HepG2 (cell line): Measurements from ENCODE around the gene GIN1. TPM values are rescaled to one million over a fixed set of nuclear protein-coding genes. Genes with fewer than 3 reads are reported as not detected.

Experiments
- ATAC-seq: fragments of 200-7000 bp; cut with Tn5 transposase; 3 replicates; pipeline ENCODE4 v1.9.1; 2020; ENCODE audit warnings: mild to moderate bottlenecking, moderate library complexity
- Bru-seq: library from RNA; stranded (reverse); fragments of 400-500 nt; gene quantifications from one replicate; lab custom pipeline; 2021; lab: Mats Ljungman, UMichigan
- BruChase-seq, 2 experiments: library from RNA; stranded (reverse); fragments of 400-500 nt; gene quantifications; one replicate each; lab custom pipeline; 2021; lab: Mats Ljungman, UMichigan
- BruUV-seq: library from RNA; stranded (reverse); fragments of 400-500 nt; replicated peaks from 2 replicates; lab custom pipeline; 2021; lab: Mats Ljungman, UMichigan
- CTCF ChIA-PET: fragments of 300-600 bp; formaldehyde crosslinking; extraction: SDS; loops from one replicate; lab custom pipeline; 2021; ENCODE audit warnings: low total read pairs, inconsistent platforms, low intra/inter-chr PET ratio; lab: Yijun Ruan, JAX
- POLR2A ChIA-PET: fragments of 350-600 bp; sonication (Branson Sonifier 250); formaldehyde crosslinking; loops from one replicate; lab custom pipeline; 2020; ENCODE audit warnings: antibody characterized with exemption, inconsistent platforms; lab: Yijun Ruan, JAX
- DNase-seq: peaks from one replicate; pipeline ENCODE4 v3.0.0-alpha.2; 2015; ENCODE audit warnings: low spot score
- FAIRE-seq: peaks from 3 replicates; lab custom pipeline; 2011; peaks lifted over from hg19 to GRCh38; lab: Jason Lieb, UNC
- H2AFZ ChIP-seq: one replicate; pipeline ENCODE4 v1.6.1; 2011; ENCODE audit warnings: low read length, inconsistent platforms
- H3K27ac ChIP-seq: fragments of 300-600 bp; 3 replicates; pipeline ENCODE4 v1.8.0; 2011; ENCODE audit warnings: mixed run types, mild to moderate bottlenecking, mixed read lengths, low read length, inconsistent platforms; ENCODE audit not compliant: insufficient read depth; ENCODE audit errors: extremely low read length
- H3K27me3 ChIP-seq, 2 experiments: fragments of 200-600 bp in 1 of 2; 2 replicates in 1 of 2; 3 replicates in 1 of 2; pipeline versions ENCODE4 v1.6.0 to v1.8.0; 2011; ENCODE audit warnings: low read length in 2 of 2, mild to moderate bottlenecking in 2 of 2, moderate library complexity in 2 of 2, inconsistent platforms in 1 of 2; ENCODE audit not compliant: insufficient read depth in 2 of 2, control insufficient read depth in 1 of 2
- H3K36me3 ChIP-seq, 2 experiments: fragments of 200-600 bp in 1 of 2; replicated peaks in 1 of 2; 2 replicates in 1 of 2; 3 replicates in 1 of 2; pipeline versions ENCODE4 v1.5.1 to v1.8.0; 2011; ENCODE audit warnings: low read length in 2 of 2, inconsistent platforms in 1 of 2; ENCODE audit not compliant: insufficient read depth in 2 of 2, control insufficient read depth in 1 of 2
- H3K4me1 ChIP-seq: 2 replicates; pipeline ENCODE4 v1.5.1; 2012; ENCODE audit warnings: low read length, inconsistent platforms; ENCODE audit not compliant: insufficient read depth
- H3K4me2 ChIP-seq: 2 replicates; pipeline ENCODE4 v1.6.0; 2011; ENCODE audit warnings: low read depth, low read length, inconsistent platforms
- H3K4me3 ChIP-seq, 3 experiments: fragments of 200-600 bp in 1 of 3; sonication (generic), shearing (Covaris generic) in 1 of 3; replicated peaks in 1 of 3; 2 replicates each; pipeline ENCODE4 v1.5.1; 2011 to 2016; ENCODE audit warnings: low read length in 3 of 3, inconsistent platforms in 2 of 3, low read depth in 2 of 3, mild to moderate bottlenecking in 2 of 3, control low read depth in 1 of 3, mixed read lengths in 1 of 3; ENCODE audit not compliant: insufficient read depth in 1 of 3
- H3K79me2 ChIP-seq: one replicate; pipeline ENCODE4 v1.6.1; 2011; ENCODE audit warnings: low read length, inconsistent platforms; ENCODE audit not compliant: insufficient read depth
- H3K9ac ChIP-seq: 2 replicates; pipeline ENCODE4 v1.6.0; 2011; ENCODE audit warnings: mild to moderate bottlenecking, low read depth, low read length, inconsistent platforms; ENCODE audit not compliant: insufficient read depth
- H3K9me3 ChIP-seq: 2 replicates; pipeline ENCODE4 v1.5.1; 2012; ENCODE audit warnings: mild to moderate bottlenecking, low read length
- H4K20me1 ChIP-seq: 2 replicates; pipeline ENCODE4 v1.6.0; 2011; ENCODE audit warnings: inconsistent platforms, mild to moderate bottlenecking, low read length, moderate library complexity; ENCODE audit not compliant: insufficient read depth
- CEBPG ChIP-seq: IDR thresholded peaks from 2 replicates; pipeline ENCODE4 v1.6.1; 2016
- SP1 ChIP-seq, 2 experiments: fragments of 450-650 bp in 1 of 2; sonication (generic) in 1 of 2; formaldehyde crosslinking in 1 of 2; IDR thresholded peaks; 2 replicates each; pipeline versions ENCODE4 v1.4.0 to v1.6.1; 2016 to 2020; ENCODE audit warnings: missing genetic modification reagents in 1 of 2
- ZNF329 ChIP-seq: sonication (generic); formaldehyde crosslinking; IDR thresholded peaks from 2 replicates; pipeline ENCODE4 v1.9.0; 2021; ENCODE audit warnings: low read depth, mild to moderate bottlenecking, missing genetic modification reagents
- ZNF335 ChIP-seq: sonication (generic); formaldehyde crosslinking; IDR thresholded peaks from 2 replicates; pipeline ENCODE4 v1.4.0; 2020; ENCODE audit warnings: missing genetic modification reagents
- ZNF644 ChIP-seq: IDR thresholded peaks from 2 replicates; pipeline ENCODE4 v1.6.1; 2016; ENCODE audit warnings: low read depth
- ZNF773 ChIP-seq: sonication (generic); formaldehyde crosslinking; IDR thresholded peaks from 2 replicates; pipeline ENCODE4 v1.4.0; 2020; ENCODE audit warnings: missing genetic modification reagents, borderline replicate concordance
- WGBS: methylation state at CpG from one replicate; pipeline ENCODE4 v1.1.6; 2017; ENCODE audit warnings: low lambda C conversion rate; 5-methylcytosine and 5-hydroxymethylcytosine counted together
- in situ Hi-C: cut with HindIII; loops from 2 replicates; pipeline ENCODE4 v1.10.0; 2017; ENCODE audit warnings: low pct_unique_long_range_greater_than_20kb; ENCODE audit not compliant: extremely low pct_ligation_motif_present
- intact Hi-C: fragments of 100-400 bp; cut with micrococcal nuclease; formaldehyde crosslinking; loops from one replicate; pipeline ENCODE4 v1.10.0; 2022; ENCODE audit not compliant: unreplicated experiment
- long read RNA-seq, 2 experiments: library from RNA in 1 of 2; library from polyadenylated mRNA in 1 of 2; stranded (forward) in 1 of 2; unstranded in 1 of 2; transcript quantifications; one replicate each; pipeline ENCODE4 v2.0.0, GENCODE V29; 2019 to 2022
- polyA minus RNA-seq, 3 experiments: library from RNA; depleted of rRNA, polyadenylated mRNA; stranded (reverse); fragments of >200 nt; gene quantifications; 2 replicates each; pipeline ENCODE4 v1.2.3, GENCODE V29; 2011; ENCODE audit warnings: low replicate concordance in 1 of 3
- polyA plus RNA-seq, 8 experiments: library from polyadenylated mRNA; depleted of rRNA in 3 of 8; stranded (reverse) in 7 of 8; unstranded in 1 of 8; fragments of >200 nt; fragmentation: Illumina TruSeq in 4 of 8; extraction: Trizol in 4 of 8; gene quantifications; 2 replicates each; pipeline versions ENCODE4 v1.2.1 to v1.2.3, GENCODE V29; 2011 to 2016; ENCODE audit warnings: low read depth in 4 of 8, missing spikeins in 1 of 8, mixed read lengths in 1 of 8; ENCODE audit not compliant: insufficient read depth in 1 of 8
- total RNA-seq, 5 experiments: library from RNA; depleted of rRNA; stranded (reverse); fragments of >200 nt; fragmentation: Illumina TruSeq; extraction: Trizol; gene quantifications; 2 replicates each; pipeline ENCODE4 v1.2.3, GENCODE V29; 2016; ENCODE audit warnings: low read depth in 1 of 5
- TF ChIP-seq, protein P1 (sequence below): sonication (generic); formaldehyde crosslinking; IDR thresholded peaks from 2 replicates; pipeline ENCODE4 v1.4.0; 2020; ENCODE audit warnings: missing genetic modification reagents
- TF ChIP-seq, protein P2 (sequence below): sonication (generic); formaldehyde crosslinking; IDR thresholded peaks from 2 replicates; pipeline ENCODE4 v1.5.0; 2020; ENCODE audit warnings: mild to moderate bottlenecking, missing genetic modification reagents

Gene GIN1, protein sequence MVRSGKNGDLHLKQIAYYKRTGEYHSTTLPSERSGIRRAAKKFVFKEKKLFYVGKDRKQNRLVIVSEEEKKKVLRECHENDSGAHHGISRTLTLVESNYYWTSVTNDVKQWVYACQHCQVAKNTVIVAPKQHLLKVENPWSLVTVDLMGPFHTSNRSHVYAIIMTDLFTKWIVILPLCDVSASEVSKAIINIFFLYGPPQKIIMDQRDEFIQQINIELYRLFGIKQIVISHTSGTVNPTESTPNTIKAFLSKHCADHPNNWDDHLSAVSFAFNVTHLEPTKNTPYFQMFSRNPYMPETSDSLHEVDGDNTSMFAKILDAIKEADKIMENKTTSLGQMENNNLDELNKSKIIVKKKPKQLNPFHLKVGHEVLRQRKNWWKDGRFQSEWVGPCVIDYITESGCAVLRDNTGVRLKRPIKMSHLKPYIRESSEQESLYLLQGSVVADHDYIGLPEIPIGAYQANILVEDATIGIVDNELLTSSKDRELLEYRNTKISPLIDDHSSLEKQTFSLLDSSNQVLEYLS
- 7.7 and 9.5 TPM in 2 replicates for total RNA-seq (2016; rRNA removed; fragmentation: Illumina TruSeq; extraction: Trizol)
- total RNA-seq (2016; cell fraction: cytosol; rRNA removed; fragmentation: Illumina TruSeq; extraction: Trizol; ENCODE audit: low read depth) = 2.7 and 3.1 TPM in 2 replicates
- total RNA-seq (2016; cell fraction: insoluble cytoplasmic fraction; rRNA removed; fragmentation: Illumina TruSeq; extraction: Trizol) = 6.9 and 9.0 TPM in 2 replicates
- 2.7 and 3.4 TPM in 2 replicates for total RNA-seq (2016; cell fraction: membrane; rRNA removed; fragmentation: Illumina TruSeq; extraction: Trizol)
- total RNA-seq (2016; cell fraction: nucleus; rRNA removed; fragmentation: Illumina TruSeq; extraction: Trizol) = 10.8 and 11.6 TPM in 2 replicates
- 1.7 and 2.3 TPM in 2 replicates for polyA plus RNA-seq (2011; rRNA removed)
- 0.86 and 1.2 TPM in 2 replicates for polyA plus RNA-seq (2011; cell fraction: cytosol; rRNA removed)
- 0.88 and 1.8 TPM in 2 replicates for polyA plus RNA-seq (2011; cell fraction: nucleus; rRNA removed)
- 3.5 and 4.0 TPM in 2 replicates for polyA plus RNA-seq (2012)
- polyA plus RNA-seq (2016; cell fraction: cytosol; fragmentation: Illumina TruSeq; extraction: Trizol; ENCODE audit: low read depth) = 0.50 and 0.83 TPM in 2 replicates
- 5.7 and 7.4 TPM in 2 replicates for polyA plus RNA-seq (2016; cell fraction: insoluble cytoplasmic fraction; fragmentation: Illumina TruSeq; extraction: Trizol; ENCODE audit: low read depth)
- 1.3 and 2.1 TPM in 2 replicates for polyA plus RNA-seq (2016; cell fraction: membrane; fragmentation: Illumina TruSeq; extraction: Trizol; ENCODE audit: low read depth)
- 3.9 and 11.0 TPM in 2 replicates for polyA plus RNA-seq (2016; cell fraction: nucleus; fragmentation: Illumina TruSeq; extraction: Trizol; ENCODE audit: insufficient read depth, low read depth)
- 2.7 and 3.6 TPM in 2 replicates for polyA minus RNA-seq (2011; rRNA and poly(A)+ RNA removed; ENCODE audit: low replicate concordance)
- 2.5 TPM in 2 replicates for polyA minus RNA-seq (2011; cell fraction: cytosol; rRNA and poly(A)+ RNA removed)
- polyA minus RNA-seq (2011; cell fraction: nucleus; rRNA and poly(A)+ RNA removed) = 12.4 and 21.9 TPM in 2 replicates
- Bru-seq, nascent RNA = percentile 70 among the genes with signal in this experiment
- BruChase-seq, experiment 1, labeled RNA remaining after a 6-hour chase = percentile 46 among the genes with signal in this experiment
- BruChase-seq, experiment 2, labeled RNA remaining after a 2-hour chase = percentile 55 among the genes with signal in this experiment
- long read RNA-seq, experiment 1, partial matches to known transcripts = 0 of 1 reads
- long read RNA-seq, experiment 1, other reads (novel, unspliced or antisense) = 0 of 1 reads
- long read RNA-seq, experiment 2, partial matches to known transcripts = 1 of 5 reads
- long read RNA-seq, experiment 2, other reads (novel, unspliced or antisense) = 1 of 5 reads

DNA sequence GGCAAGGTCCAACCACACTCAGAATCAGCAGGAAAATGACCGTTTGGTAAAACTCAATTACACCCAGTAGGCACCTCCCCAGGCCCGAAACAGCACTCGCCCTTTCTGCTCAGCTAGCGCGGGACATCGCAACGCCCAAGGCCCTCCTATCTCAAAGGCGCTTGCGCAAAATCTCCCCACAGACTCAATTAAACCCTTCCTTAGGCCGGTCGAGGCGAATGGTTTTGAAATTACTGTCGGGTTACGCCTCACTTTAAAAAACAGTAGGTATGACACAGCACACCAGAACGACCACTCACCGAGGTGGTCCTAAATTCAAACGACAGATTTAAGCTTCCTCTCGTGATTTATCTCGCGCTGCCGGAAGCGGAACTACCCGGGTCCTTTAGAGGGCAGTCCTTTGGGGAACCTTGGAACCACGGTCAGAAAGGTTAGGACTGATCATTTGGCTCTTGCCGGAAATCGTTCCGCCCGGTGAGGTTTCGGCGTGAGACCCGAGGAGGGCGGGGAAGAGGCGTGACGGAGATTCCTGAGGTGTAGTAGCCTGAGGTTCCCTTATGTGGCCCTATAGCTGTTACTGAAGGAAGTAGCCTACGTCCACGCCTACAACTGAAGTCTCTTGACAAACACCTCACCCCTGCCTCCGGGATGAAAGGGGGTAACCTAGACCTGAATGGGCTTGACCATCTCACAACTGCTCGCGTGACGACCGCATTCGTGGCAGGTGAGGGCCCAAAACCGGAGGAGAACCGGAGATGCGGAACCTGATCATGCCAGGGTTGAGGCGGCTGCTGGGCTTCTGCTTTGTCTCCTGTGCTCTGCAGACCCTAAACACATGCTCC, at the start of gene GIN1, which contains the start of gene PPIP5K2:
GIN1 (minus strand) TSS at position 374 of the 842 bp plus-strand sequence. CDS start 11,431 bp downstream, outside the sequence.
PPIP5K2 (plus strand) TSS at position 537 of the 842 bp plus-strand sequence. CDS start 9,289 bp downstream, outside the sequence.
- no peaks in the 10 kb centered on the region; a peak in 1 of 5 replicates for H3K27me3 ChIP-seq
- H3K27ac ChIP-seq = peak within 1 kb of the TSS; percentile 98
- FAIRE-seq (peak; percentile 99), DNase-seq (peak; percentile 97), ATAC-seq (peak; percentile 97)
- POLR2A ChIA-PET = interaction anchor here (1.1 to 1.4 kb wide), 7 partner anchors 11 to 1020 kb away, joined by 3 to 15 read pairs (median 4); partner anchors contain the start of gene PAM
- CTCF ChIA-PET = no interaction called here
- BruUV-seq = no TSS peak
- H3K4me1 ChIP-seq = peaks cover 33% of the 10 kb centered on the region
- no peaks in the 10 kb centered on the region for H3K36me3 ChIP-seq
- H3K79me2 ChIP-seq = peaks cover 65% of the 10 kb centered on the region
- H3K4me2 ChIP-seq = peak within 1 kb of the TSS; percentile 89
- WGBS = under 1% methylated on average over 30 of the region's 46 CpGs
- H4K20me1 ChIP-seq = no peaks in the 10 kb centered on the region
- in situ Hi-C loops (no loop called here), intact Hi-C loops (loop anchor here (10.0 kb wide), 1 partner anchor 365 kb away; the partner anchor contains the start of gene PAM)
- H2AFZ ChIP-seq = peak within 1 kb of the TSS; percentile 81
- H3K9me3 ChIP-seq = no peaks in the 10 kb centered on the region
- H3K9ac ChIP-seq = peak within 1 kb of the TSS; percentile 90
- peak within 1 kb of the TSS; percentile 91 to 97 (median 94) for H3K4me3 ChIP-seq
- no peak for TF ChIP-seq ZNF773
- TF ChIP-seq ZNF335 (CRISPR knock-in tag) = peak; percentile 95
- TF ChIP-seq, protein P1, sequence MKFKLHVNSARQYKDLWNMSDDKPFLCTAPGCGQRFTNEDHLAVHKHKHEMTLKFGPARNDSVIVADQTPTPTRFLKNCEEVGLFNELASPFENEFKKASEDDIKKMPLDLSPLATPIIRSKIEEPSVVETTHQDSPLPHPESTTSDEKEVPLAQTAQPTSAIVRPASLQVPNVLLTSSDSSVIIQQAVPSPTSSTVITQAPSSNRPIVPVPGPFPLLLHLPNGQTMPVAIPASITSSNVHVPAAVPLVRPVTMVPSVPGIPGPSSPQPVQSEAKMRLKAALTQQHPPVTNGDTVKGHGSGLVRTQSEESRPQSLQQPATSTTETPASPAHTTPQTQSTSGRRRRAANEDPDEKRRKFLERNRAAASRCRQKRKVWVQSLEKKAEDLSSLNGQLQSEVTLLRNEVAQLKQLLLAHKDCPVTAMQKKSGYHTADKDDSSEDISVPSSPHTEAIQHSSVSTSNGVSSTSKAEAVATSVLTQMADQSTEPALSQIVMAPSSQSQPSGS = peak; percentile 80; the same call in 1 of the 2 replicates
- TF ChIP-seq ZNF644 (CRISPR knock-in tag) = peak; percentile 30
- no peak for TF ChIP-seq SP1 (IDR thresholded peaks at IDR 0.05)
- peak; percentile 69; the same call in 1 of the 2 replicates for TF ChIP-seq SP1 (CRISPR knock-in tag; IDR thresholded peaks at IDR 0.05)
- TF ChIP-seq, protein P2, sequence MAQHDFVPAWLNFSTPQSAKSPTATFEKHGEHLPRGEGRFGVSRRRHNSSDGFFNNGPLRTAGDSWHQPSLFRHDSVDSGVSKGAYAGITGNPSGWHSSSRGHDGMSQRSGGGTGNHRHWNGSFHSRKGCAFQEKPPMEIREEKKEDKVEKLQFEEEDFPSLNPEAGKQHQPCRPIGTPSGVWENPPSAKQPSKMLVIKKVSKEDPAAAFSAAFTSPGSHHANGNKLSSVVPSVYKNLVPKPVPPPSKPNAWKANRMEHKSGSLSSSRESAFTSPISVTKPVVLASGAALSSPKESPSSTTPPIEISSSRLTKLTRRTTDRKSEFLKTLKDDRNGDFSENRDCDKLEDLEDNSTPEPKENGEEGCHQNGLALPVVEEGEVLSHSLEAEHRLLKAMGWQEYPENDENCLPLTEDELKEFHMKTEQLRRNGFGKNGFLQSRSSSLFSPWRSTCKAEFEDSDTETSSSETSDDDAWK (CRISPR knock-in tag) = no peak
- TF ChIP-seq ZNF329 (CRISPR knock-in tag) = peak; percentile 41; the same call in 1 of the 2 replicates
- peak; percentile 73 for TF ChIP-seq CEBPG
